ENCODE measurements around the gene SRCIN1. TPM values are rescaled to one million over a fixed set of nuclear protein-coding genes. Genes with fewer than 3 reads are reported as not detected.

Gene SRCIN1
- total RNA-seq, 1 experiment from 2014 or later, result 6.9 TPM

DNA sequence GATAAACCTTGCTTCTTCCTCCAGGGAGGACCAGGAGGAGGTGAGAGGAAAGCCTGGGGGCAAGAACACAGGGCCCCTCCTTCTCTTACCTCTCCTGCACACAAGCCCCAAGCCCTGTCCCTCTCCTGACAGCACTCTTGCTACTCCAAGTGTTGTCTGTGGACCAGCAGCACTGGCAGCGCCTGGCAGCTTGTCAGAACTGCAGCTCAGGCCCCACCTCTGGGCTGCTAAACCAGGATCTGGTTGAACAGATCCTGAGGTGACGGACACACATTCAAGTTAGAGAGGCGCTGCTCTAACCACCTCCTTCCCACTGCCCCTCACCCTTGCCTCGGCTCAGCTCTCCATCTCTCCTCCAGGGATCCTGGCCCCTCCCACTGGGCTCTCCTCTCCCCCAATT lies 56.5 kb downstream of the SRCIN1 start:
- H3K36me3 Mint-ChIP-seq (ENCODE audit: insufficient read depth in 1 of 3, low read depth in 3 of 3), result peaks cover 0 to 8% (median 0%) of the 10 kb centered on the region in 3 experiments; a peak in 4 of 7 replicates
- Histone ChIP-seq H2AFZ (ENCODE audit: low read length) (no peak overlapping the region), H4K20me1 (ENCODE audit: control insufficient read depth, insufficient read depth, insufficient read length) (no peaks in the 10 kb centered on the region)

More for the DNA sequence above, 56.5 kb downstream of the SRCIN1 start:
- peak overlapping the region in 1 of 3 experiments; percentile 39; a peak in 1 of 7 replicates for H3K27ac Mint-ChIP-seq
- Histone ChIP-seq H3K79me2 (ENCODE audit: insufficient read depth, low read length) (no peaks in the 10 kb centered on the region), H3K4ac (ENCODE audit: low read depth, low read length) (no peak overlapping the region), H4K8ac (replicated peaks; ENCODE audit: insufficient read length, low read depth, low read length) (no peak overlapping the region), H2BK120ac (ENCODE audit: low read depth, low read length, poor library complexity, severe bottlenecking) (no peak overlapping the region), H3K18ac (ENCODE audit: insufficient read length, low read depth, low read length) (no peak overlapping the region), H4K5ac (ENCODE audit: insufficient read length, low read depth, low read length) (no peak overlapping the region), H3K56ac (ENCODE audit: insufficient read length, low read depth, low read length) (no peak overlapping the region), H3K27me3 (ENCODE audit: insufficient read depth, low read length) (no peaks in the 10 kb centered on the region), H3K4me2 (ENCODE audit: insufficient read depth, insufficient read length, low read length) (no peak overlapping the region), H3K9ac (ENCODE audit: extremely low read depth, insufficient read length, low read length) (no peak overlapping the region), H3K79me1 (ENCODE audit: insufficient read depth, low read depth, low read length, poor library complexity, severe bottlenecking) (no peaks in the 10 kb centered on the region), H2BK20ac (ENCODE audit: low read depth, low read length, poor library complexity, severe bottlenecking) (no peak overlapping the region), H3K14ac (ENCODE audit: insufficient read depth, low read length) (no peak overlapping the region), H3K23me2 (ENCODE audit: insufficient read length, low read depth, low read length, poor library complexity, severe bottlenecking) (no peaks in the 10 kb centered on the region), H3T11ph (ENCODE audit: low read length) (no peak overlapping the region), H2BK15ac (ENCODE audit: low read depth, low read length) (no peak overlapping the region), H3K4me1 (ENCODE audit: insufficient read depth, low read length) (no peaks in the 10 kb centered on the region), H2BK5ac (ENCODE audit: insufficient read length, low read length) (no peak overlapping the region), H3K23ac (ENCODE audit: insufficient read length, low read depth, low read length) (no peak overlapping the region), H4K91ac (ENCODE audit: insufficient read length, low read depth, low read length) (no peak overlapping the region), H2BK12ac (ENCODE audit: insufficient read length, low read depth, low read length) (no peak overlapping the region), H3K9me3 (ENCODE audit: control insufficient read depth, low read depth, low read length) (no peaks in the 10 kb centered on the region), H2AK5ac (ENCODE audit: insufficient read length, low read length) (no peak overlapping the region), H3K27ac (ENCODE audit: insufficient read length, low read depth, low read length) (no peak overlapping the region)
- WGBS (ENCODE audit: extremely low coverage, insufficient read length, low lambda C conversion rate), result no CpG with 5 or more reads among the region's 4 CpGs
- H3K4me3 Mint-ChIP-seq, result no peak overlapping the region
- no peak for DNase-seq
- peaks cover 10 to 13% of the 10 kb centered on the region in 2 experiments; a peak in 3 of 4 replicates for H3K4me1 Mint-ChIP-seq
- TF ChIP-seq, protein P1, sequence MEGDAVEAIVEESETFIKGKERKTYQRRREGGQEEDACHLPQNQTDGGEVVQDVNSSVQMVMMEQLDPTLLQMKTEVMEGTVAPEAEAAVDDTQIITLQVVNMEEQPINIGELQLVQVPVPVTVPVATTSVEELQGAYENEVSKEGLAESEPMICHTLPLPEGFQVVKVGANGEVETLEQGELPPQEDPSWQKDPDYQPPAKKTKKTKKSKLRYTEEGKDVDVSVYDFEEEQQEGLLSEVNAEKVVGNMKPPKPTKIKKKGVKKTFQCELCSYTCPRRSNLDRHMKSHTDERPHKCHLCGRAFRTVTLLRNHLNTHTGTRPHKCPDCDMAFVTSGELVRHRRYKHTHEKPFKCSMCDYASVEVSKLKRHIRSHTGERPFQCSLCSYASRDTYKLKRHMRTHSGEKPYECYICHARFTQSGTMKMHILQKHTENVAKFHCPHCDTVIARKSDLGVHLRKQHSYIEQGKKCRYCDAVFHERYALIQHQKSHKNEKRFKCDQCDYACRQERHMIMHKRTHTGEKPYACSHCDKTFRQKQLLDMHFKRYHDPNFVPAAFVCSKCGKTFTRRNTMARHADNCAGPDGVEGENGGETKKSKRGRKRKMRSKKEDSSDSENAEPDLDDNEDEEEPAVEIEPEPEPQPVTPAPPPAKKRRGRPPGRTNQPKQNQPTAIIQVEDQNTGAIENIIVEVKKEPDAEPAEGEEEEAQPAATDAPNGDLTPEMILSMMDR (conservative IDR thresholded peaks at IDR 0.05), result no peak
- peaks cover 11% of the 10 kb centered on the region for H3K27me3 Mint-ChIP-seq (ENCODE audit: low read depth)
- H3K9me3 Mint-ChIP-seq, result no peaks in the 10 kb centered on the region

Measured in H9 (cell line).